Body of pancreas (tissue), 4 donors: ENCODE results near the gene ASXL3.

Source experiments
- CTCF ChIP-seq, 7 experiments: fragments of 450-650 bp in 4 of 7; fragments of 200-600 bp in 3 of 7; sonication (generic) in 3 of 7; IDR thresholded peaks; one replicate each; pipeline ENCODE4 v1.5.1; 2016 to 2019; ENCODE audit warnings: antibody characterized with exemption in 7 of 7
- POLR2A ChIP-seq, 3 donors: fragments of 450-650 bp; IDR thresholded peaks; one replicate each; pipeline ENCODE4 v1.6.1; 2016; ENCODE audit warnings: antibody characterized with exemption in 3 of 3, mild to moderate bottlenecking in 2 of 3

DNA sequence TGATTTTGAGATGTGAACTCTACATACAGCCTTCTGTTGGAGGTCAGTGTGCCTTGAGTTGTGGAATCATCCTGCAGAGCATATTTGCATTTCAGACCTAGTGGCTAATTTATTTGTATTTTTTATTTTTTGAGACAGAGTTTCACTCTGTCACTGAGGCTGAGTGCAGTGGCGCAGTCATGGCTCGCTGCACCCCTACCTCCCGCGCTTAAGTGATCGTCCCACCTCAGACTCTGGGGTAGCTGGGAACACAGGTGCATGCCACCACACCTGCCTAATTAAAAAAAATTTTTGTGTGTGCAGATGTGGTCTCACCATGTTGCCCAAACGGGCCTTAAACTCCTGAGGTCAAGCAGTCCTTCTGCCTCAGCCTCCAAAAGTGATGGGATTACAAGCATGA, 104.4 kb downstream of the ASXL3 start:
- no peak for TF ChIP-seq CTCF (IDR thresholded peaks at IDR 0.05)
- no peak for TF ChIP-seq POLR2A (IDR thresholded peaks at IDR 0.05)
